ENCODE results near the gene EIF4E3.

EIF4E3 gene

GRCh38 chr3:71725271-71725991 lies at the start of gene EIF4E3:
Gene EIF4E3 (minus strand): TSS chr3:71725402. CDS start chr3:71725367, 35 bp downstream.
- Histone ChIP-seq H3K27ac (ENCODE audit: low read depth, low read length) (no peak within 1 kb of the TSS), H3K4me3 (ENCODE audit: low read depth, low read length) (peak within 1 kb of the TSS; percentile 88), H3K27me3 (ENCODE audit: insufficient read depth, low read length) (peaks cover 59% of the 10 kb centered on the region), H3K79me2 (ENCODE audit: control insufficient read depth, insufficient read depth, low read length, unreplicated experiment) (no peaks in the 10 kb centered on the region), H2AFZ (ENCODE audit: low read length, unreplicated experiment) (peak within 1 kb of the TSS; percentile 84), H3K36me3 (ENCODE audit: insufficient read depth, low read length) (no peaks in the 10 kb centered on the region), H3K4me1 (ENCODE audit: control insufficient read depth, insufficient read depth, low read length, unreplicated experiment) (peaks cover 3% of the 10 kb centered on the region)

GRCh38 chr3:71771884-71772283 lies 46.7 kb upstream of the EIF4E3 start:
- Histone ChIP-seq H3K4me3 (ENCODE audit: low read depth, low read length) (no peak overlapping the region), H2AFZ (ENCODE audit: low read length, unreplicated experiment) (no peak overlapping the region), H3K79me2 (ENCODE audit: control insufficient read depth, insufficient read depth, low read length, unreplicated experiment) (no peaks in the 10 kb centered on the region), H3K4me1 (ENCODE audit: control insufficient read depth, insufficient read depth, low read length, unreplicated experiment) (no peaks in the 10 kb centered on the region), H3K27ac (ENCODE audit: low read depth, low read length) (no peak overlapping the region), H3K36me3 (ENCODE audit: insufficient read depth, low read length) (no peaks in the 10 kb centered on the region), H3K27me3 (ENCODE audit: insufficient read depth, low read length) (peaks cover 54% of the 10 kb centered on the region)

GRCh38 chr3:71771126-71771525 lies 45.9 kb upstream of the EIF4E3 start:
- no peak overlapping the region for H3K4me3 ChIP-seq (ENCODE audit: low read depth, low read length)

GRCh38 chr3:71763426-71763825 lies 38.2 kb upstream of the EIF4E3 start:
- no peaks in the 10 kb centered on the region for H3K4me1 ChIP-seq (ENCODE audit: control insufficient read depth, insufficient read depth, low read length, unreplicated experiment)
- no peak overlapping the region for H2AFZ ChIP-seq (ENCODE audit: low read length, unreplicated experiment)
- H3K4me3 ChIP-seq (ENCODE audit: low read depth, low read length), result no peak overlapping the region
- peaks cover 61% of the 10 kb centered on the region for H3K27me3 ChIP-seq (ENCODE audit: insufficient read depth, low read length)
- H3K27ac ChIP-seq (ENCODE audit: low read depth, low read length), result no peak overlapping the region
- no peaks in the 10 kb centered on the region for H3K79me2 ChIP-seq (ENCODE audit: control insufficient read depth, insufficient read depth, low read length, unreplicated experiment)
- no peaks in the 10 kb centered on the region for H3K36me3 ChIP-seq (ENCODE audit: insufficient read depth, low read length)

More at GRCh38 chr3:71771126-71771525, 45.9 kb upstream of the EIF4E3 start:
- Histone ChIP-seq H3K27ac (ENCODE audit: low read depth, low read length) (no peak overlapping the region), H3K79me2 (ENCODE audit: control insufficient read depth, insufficient read depth, low read length, unreplicated experiment) (no peaks in the 10 kb centered on the region), H2AFZ (ENCODE audit: low read length, unreplicated experiment) (no peak overlapping the region), H3K4me1 (ENCODE audit: control insufficient read depth, insufficient read depth, low read length, unreplicated experiment) (no peaks in the 10 kb centered on the region), H3K36me3 (ENCODE audit: insufficient read depth, low read length) (no peaks in the 10 kb centered on the region), H3K27me3 (ENCODE audit: insufficient read depth, low read length) (peaks cover 58% of the 10 kb centered on the region)

GRCh38 chr3:71760140-71760539 lies 34.9 kb upstream of the EIF4E3 start:
- Histone ChIP-seq H3K4me1 (ENCODE audit: control insufficient read depth, insufficient read depth, low read length, unreplicated experiment) (no peaks in the 10 kb centered on the region), H3K27ac (ENCODE audit: low read depth, low read length) (no peak overlapping the region), H3K4me3 (ENCODE audit: low read depth, low read length) (no peak overlapping the region), H2AFZ (ENCODE audit: low read length, unreplicated experiment) (no peak overlapping the region), H3K36me3 (ENCODE audit: insufficient read depth, low read length) (no peaks in the 10 kb centered on the region), H3K27me3 (ENCODE audit: insufficient read depth, low read length) (peaks cover 81% of the 10 kb centered on the region), H3K79me2 (ENCODE audit: control insufficient read depth, insufficient read depth, low read length, unreplicated experiment) (no peaks in the 10 kb centered on the region)

GRCh38 chr3:71759401-71759800 lies 34.2 kb upstream of the EIF4E3 start:
- peaks cover 88% of the 10 kb centered on the region for H3K27me3 ChIP-seq (ENCODE audit: insufficient read depth, low read length)
- no peaks in the 10 kb centered on the region for H3K79me2 ChIP-seq (ENCODE audit: control insufficient read depth, insufficient read depth, low read length, unreplicated experiment)
- no peak overlapping the region for H3K27ac ChIP-seq (ENCODE audit: low read depth, low read length)
- H3K4me1 ChIP-seq (ENCODE audit: control insufficient read depth, insufficient read depth, low read length, unreplicated experiment), result no peaks in the 10 kb centered on the region
- no peak overlapping the region for H2AFZ ChIP-seq (ENCODE audit: low read length, unreplicated experiment)
- no peak overlapping the region for H3K4me3 ChIP-seq (ENCODE audit: low read depth, low read length)
- H3K36me3 ChIP-seq (ENCODE audit: insufficient read depth, low read length), result no peaks in the 10 kb centered on the region

GRCh38 chr3:71758091-71758490 lies 32.9 kb upstream of the EIF4E3 start:
- Histone ChIP-seq H3K27me3 (ENCODE audit: insufficient read depth, low read length) (peaks cover 81% of the 10 kb centered on the region), H2AFZ (ENCODE audit: low read length, unreplicated experiment) (no peak overlapping the region), H3K4me1 (ENCODE audit: control insufficient read depth, insufficient read depth, low read length, unreplicated experiment) (no peaks in the 10 kb centered on the region), H3K27ac (ENCODE audit: low read depth, low read length) (no peak overlapping the region), H3K36me3 (ENCODE audit: insufficient read depth, low read length) (no peaks in the 10 kb centered on the region), H3K79me2 (ENCODE audit: control insufficient read depth, insufficient read depth, low read length, unreplicated experiment) (no peaks in the 10 kb centered on the region), H3K4me3 (ENCODE audit: low read depth, low read length) (no peak overlapping the region)

- no peak overlapping the region for H3K27ac ChIP-seq (ENCODE audit: low read depth, low read length)
- H3K4me3 ChIP-seq (ENCODE audit: low read depth, low read length), result no peak overlapping the region
- peaks cover 83% of the 10 kb centered on the region for H3K27me3 ChIP-seq (ENCODE audit: insufficient read depth, low read length)
- no peaks in the 10 kb centered on the region for H3K4me1 ChIP-seq (ENCODE audit: control insufficient read depth, insufficient read depth, low read length, unreplicated experiment)
- H2AFZ ChIP-seq (ENCODE audit: low read length, unreplicated experiment), result no peak overlapping the region
- H3K79me2 ChIP-seq (ENCODE audit: control insufficient read depth, insufficient read depth, low read length, unreplicated experiment), result no peaks in the 10 kb centered on the region
- H3K36me3 ChIP-seq (ENCODE audit: insufficient read depth, low read length), result no peaks in the 10 kb centered on the region
Observed at GRCh38 chr3:71754610-71755253, 29.5 kb upstream of the EIF4E3 start.

GRCh38 chr3:71753701-71754609 lies 28.8 kb upstream of the EIF4E3 start, which contains the start of gene GPR27:
Gene GPR27 (plus strand): TSS chr3:71753855. CDS start chr3:71754050, 195 bp downstream.
- no peaks in the 10 kb centered on the region for H3K79me2 ChIP-seq (ENCODE audit: control insufficient read depth, insufficient read depth, low read length, unreplicated experiment)
- H3K4me3 ChIP-seq (ENCODE audit: low read depth, low read length), result peak within 1 kb of the TSS; percentile 49; the same call in 1 of the 2 replicates
- no peaks in the 10 kb centered on the region for H3K36me3 ChIP-seq (ENCODE audit: insufficient read depth, low read length)
- peaks cover 83% of the 10 kb centered on the region for H3K27me3 ChIP-seq (ENCODE audit: insufficient read depth, low read length)
- H3K4me1 ChIP-seq (ENCODE audit: control insufficient read depth, insufficient read depth, low read length, unreplicated experiment), result no peaks in the 10 kb centered on the region
- peak within 1 kb of the TSS; percentile 50 for H2AFZ ChIP-seq (ENCODE audit: low read length, unreplicated experiment)
- no peak within 1 kb of the TSS for H3K27ac ChIP-seq (ENCODE audit: low read depth, low read length)

GRCh38 chr3:71752831-71753700 lies 27.9 kb upstream of the EIF4E3 start:
- H3K27me3 ChIP-seq (ENCODE audit: insufficient read depth, low read length), result peaks cover 81% of the 10 kb centered on the region
- no peaks in the 10 kb centered on the region for H3K79me2 ChIP-seq (ENCODE audit: control insufficient read depth, insufficient read depth, low read length, unreplicated experiment)
- no peaks in the 10 kb centered on the region for H3K4me1 ChIP-seq (ENCODE audit: control insufficient read depth, insufficient read depth, low read length, unreplicated experiment)
- H2AFZ ChIP-seq (ENCODE audit: low read length, unreplicated experiment), result no peak overlapping the region
- H3K4me3 ChIP-seq (ENCODE audit: low read depth, low read length), result no peak overlapping the region
- H3K36me3 ChIP-seq (ENCODE audit: insufficient read depth, low read length), result no peaks in the 10 kb centered on the region
- H3K27ac ChIP-seq (ENCODE audit: low read depth, low read length), result no peak overlapping the region
